Measurements from ENCODE around the gene ARRDC1. TPM values are rescaled to one million over a fixed set of nuclear protein-coding genes. Genes with fewer than 3 reads are reported as not detected.

Gene ARRDC1
- total and polyA plus RNA-seq, 2 donors from 2014 or later: 42.3 to 88.9 TPM

DNA sequence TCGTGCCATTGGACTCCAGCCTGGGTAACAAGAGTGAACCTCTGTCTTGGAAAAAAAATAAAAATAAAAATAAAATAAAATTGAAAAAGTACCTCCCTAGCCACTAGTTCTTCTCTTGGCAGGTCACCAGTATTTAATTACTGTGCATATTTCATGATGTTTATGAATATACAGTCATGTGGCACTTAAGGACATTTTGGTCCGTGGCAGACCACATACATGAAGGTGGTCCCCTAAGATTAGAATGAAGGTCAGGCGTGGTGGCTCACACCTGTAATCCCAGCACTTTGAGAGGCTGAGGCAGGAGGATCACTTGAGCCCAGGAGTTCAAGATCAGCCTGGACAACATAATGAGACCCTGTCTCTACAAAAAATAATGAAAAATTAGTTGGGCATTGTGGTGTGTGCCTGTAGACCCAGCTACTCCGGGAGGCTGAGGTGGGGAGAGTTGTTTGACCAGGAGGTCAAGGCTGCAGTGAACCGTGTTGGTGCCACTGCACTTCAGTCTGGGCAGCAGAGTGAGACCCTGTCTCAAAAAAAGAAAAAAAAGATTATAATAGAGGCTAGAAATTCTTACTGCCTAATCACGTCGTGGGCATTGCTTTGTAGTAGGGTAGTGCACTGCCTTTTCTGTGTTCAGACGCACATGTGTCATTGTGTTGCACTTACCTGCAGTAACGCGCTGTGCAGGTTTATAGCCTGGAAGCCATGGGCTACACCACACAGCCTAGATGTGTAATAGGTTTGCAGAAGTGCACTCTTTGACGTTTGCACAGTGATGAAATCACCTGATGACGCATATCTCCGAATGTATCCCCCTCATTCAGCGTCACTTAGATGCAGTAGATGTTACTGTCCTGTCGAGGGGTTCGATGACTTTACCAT, 26.1 kb downstream of the ARRDC1 start:
- FAIRE-seq (no peak), DNase-seq (no peak)
- Histone ChIP-seq H3K36me3 (ENCODE audit: control insufficient read depth in 2 of 3, insufficient read depth in 3 of 3, low read length in 3 of 3) (no peaks in the 10 kb centered on the region), H3K27me3 (ENCODE audit: control insufficient read depth, insufficient read depth, low read length) (no peaks in the 10 kb centered on the region), H3K9ac (ENCODE audit: low read length in 3 of 3) (no peak overlapping the region), H3K4me1 (ENCODE audit: control insufficient read depth in 2 of 3, insufficient read depth in 2 of 3, low read depth in 1 of 3, low read length in 3 of 3) (peaks cover 0 to 16% (median 7%) of the 10 kb centered on the region in 3 donors), H3K27ac (ENCODE audit: low read depth in 2 of 2, low read length in 2 of 2) (no peak overlapping the region), H3K4me3 (ENCODE audit: low read length in 3 of 3) (no peak overlapping the region), H3K9me3 (ENCODE audit: control insufficient read depth in 2 of 3, insufficient read depth in 1 of 3, low read length in 3 of 3) (no peaks in the 10 kb centered on the region)
- intact Hi-C loops (cut with DNase I): no loop called here
- TF ChIP-seq, protein P1, sequence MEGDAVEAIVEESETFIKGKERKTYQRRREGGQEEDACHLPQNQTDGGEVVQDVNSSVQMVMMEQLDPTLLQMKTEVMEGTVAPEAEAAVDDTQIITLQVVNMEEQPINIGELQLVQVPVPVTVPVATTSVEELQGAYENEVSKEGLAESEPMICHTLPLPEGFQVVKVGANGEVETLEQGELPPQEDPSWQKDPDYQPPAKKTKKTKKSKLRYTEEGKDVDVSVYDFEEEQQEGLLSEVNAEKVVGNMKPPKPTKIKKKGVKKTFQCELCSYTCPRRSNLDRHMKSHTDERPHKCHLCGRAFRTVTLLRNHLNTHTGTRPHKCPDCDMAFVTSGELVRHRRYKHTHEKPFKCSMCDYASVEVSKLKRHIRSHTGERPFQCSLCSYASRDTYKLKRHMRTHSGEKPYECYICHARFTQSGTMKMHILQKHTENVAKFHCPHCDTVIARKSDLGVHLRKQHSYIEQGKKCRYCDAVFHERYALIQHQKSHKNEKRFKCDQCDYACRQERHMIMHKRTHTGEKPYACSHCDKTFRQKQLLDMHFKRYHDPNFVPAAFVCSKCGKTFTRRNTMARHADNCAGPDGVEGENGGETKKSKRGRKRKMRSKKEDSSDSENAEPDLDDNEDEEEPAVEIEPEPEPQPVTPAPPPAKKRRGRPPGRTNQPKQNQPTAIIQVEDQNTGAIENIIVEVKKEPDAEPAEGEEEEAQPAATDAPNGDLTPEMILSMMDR (IDR thresholded peaks at IDR 0.05; ENCODE audit: borderline replicate concordance, extremely low read depth, insufficient read depth): no peak

DNA sequence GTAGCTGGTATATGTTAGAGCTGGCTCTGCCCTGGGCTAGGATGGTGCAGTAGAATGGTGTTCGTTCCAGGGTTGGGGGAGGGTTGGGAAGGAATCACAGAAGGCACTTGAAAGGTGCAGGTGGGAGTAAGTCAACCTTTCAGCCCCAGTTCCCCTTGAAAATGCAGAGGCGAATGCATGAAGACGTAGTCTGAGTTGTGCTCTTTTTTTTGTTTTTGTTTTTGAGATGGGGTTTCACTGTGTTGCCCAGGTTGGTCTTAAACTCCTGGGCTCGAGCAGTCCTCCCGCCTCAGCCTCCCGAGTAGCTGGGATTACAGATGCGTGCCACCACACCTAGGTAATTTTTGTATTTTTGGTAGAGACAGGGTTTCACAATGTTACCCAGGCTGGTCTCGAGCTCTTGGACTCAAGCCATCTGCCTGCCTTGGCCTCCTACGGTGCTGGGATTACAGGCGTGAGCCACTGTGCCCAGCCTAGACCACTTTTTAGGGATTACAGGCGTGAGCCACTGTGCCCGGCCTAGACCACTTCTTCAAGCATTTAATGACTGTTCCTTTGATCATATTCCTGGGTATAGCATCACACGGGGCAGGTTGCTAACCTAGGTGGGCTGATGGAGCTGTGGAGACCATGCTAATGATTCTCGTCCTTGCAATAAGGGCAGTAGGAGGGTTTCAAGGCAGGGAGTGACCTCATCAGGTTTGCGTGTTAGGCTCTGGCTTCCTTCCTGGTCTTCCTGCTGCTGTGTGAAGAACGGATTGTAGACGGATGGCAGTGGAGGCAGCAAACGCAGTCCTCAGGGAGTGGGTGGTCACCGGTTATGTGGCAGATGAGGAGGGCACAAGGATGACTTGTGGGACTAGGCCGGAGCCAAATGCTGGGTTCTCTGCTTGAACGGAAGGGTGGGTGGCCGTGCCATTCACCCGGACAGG, 27.0 kb downstream of the ARRDC1 start:
- Histone ChIP-seq H3K27ac (ENCODE audit: low read depth in 2 of 2, low read length in 2 of 2) (no peak overlapping the region), H3K4me1 (ENCODE audit: control insufficient read depth in 2 of 3, insufficient read depth in 2 of 3, low read depth in 1 of 3, low read length in 3 of 3) (peaks cover 0 to 16% (median 7%) of the 10 kb centered on the region in 3 donors), H3K27me3 (ENCODE audit: control insufficient read depth, insufficient read depth, low read length) (no peaks in the 10 kb centered on the region), H3K4me3 (ENCODE audit: low read length in 3 of 3) (no peak overlapping the region), H3K36me3 (ENCODE audit: control insufficient read depth in 2 of 3, insufficient read depth in 3 of 3, low read length in 3 of 3) (no peaks in the 10 kb centered on the region), H3K9ac (ENCODE audit: low read length in 3 of 3) (no peak overlapping the region), H3K9me3 (ENCODE audit: control insufficient read depth in 2 of 3, insufficient read depth in 1 of 3, low read length in 3 of 3) (no peaks in the 10 kb centered on the region)
- FAIRE-seq (no peak), DNase-seq (no peak)
- intact Hi-C loops (cut with DNase I): no loop called here
- TF ChIP-seq, protein P1 (IDR thresholded peaks at IDR 0.05; ENCODE audit: borderline replicate concordance, extremely low read depth, insufficient read depth): no peak

DNA sequence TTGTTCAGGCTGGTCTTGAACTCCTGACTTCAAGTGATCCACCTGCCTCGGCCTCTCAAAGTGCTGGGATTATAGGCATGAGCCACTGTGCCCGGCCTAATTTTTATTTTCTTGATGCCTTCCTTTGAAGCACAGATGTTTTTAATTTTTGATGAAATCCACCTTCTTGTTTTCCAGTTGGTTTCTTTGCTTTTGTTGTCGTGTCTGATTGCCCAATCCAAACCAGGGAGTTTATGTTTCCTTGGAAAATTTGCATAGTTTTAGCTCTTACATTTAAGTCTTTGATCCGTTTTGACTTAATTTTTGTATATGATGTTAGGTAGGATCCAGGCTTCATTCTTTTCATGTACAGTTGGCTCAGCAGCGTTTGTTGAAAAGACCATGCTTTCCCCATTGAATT, 28.5 kb downstream of the ARRDC1 start:
- H3K9ac ChIP-seq (ENCODE audit: low read length in 3 of 3): no peak overlapping the region
- FAIRE-seq: no peak
- H3K9me3 ChIP-seq (ENCODE audit: control insufficient read depth in 2 of 3, insufficient read depth in 1 of 3, low read length in 3 of 3): no peaks in the 10 kb centered on the region
- no peak overlapping the region for H3K4me3 ChIP-seq (ENCODE audit: low read length in 3 of 3)
- intact Hi-C loops (cut with DNase I): no loop called here
- H3K27ac ChIP-seq (ENCODE audit: low read depth in 2 of 2, low read length in 2 of 2): no peak overlapping the region
- TF ChIP-seq, protein P1 (IDR thresholded peaks at IDR 0.05; ENCODE audit: borderline replicate concordance, extremely low read depth, insufficient read depth): no peak
- DNase-seq: no peak
- peaks cover 0 to 14% (median 7%) of the 10 kb centered on the region in 3 donors for H3K4me1 ChIP-seq (ENCODE audit: control insufficient read depth in 2 of 3, insufficient read depth in 2 of 3, low read depth in 1 of 3, low read length in 3 of 3)
- no peaks in the 10 kb centered on the region for H3K27me3 ChIP-seq (ENCODE audit: control insufficient read depth, insufficient read depth, low read length)
- no peaks in the 10 kb centered on the region for H3K36me3 ChIP-seq (ENCODE audit: control insufficient read depth in 2 of 3, insufficient read depth in 3 of 3, low read length in 3 of 3)
